GM20000 (cell line): ENCODE measurements around the gene INPP5J.

Experiments
- DNase-seq: peaks from one replicate; pipeline ENCODE4 v3.0.0; 2012; ENCODE audit warnings: low spot score
- CTCF ChIP-seq: IDR thresholded peaks from 2 replicates; pipeline ENCODE4 v1.5.1; 2012; ENCODE audit warnings: mild to moderate bottlenecking, control low read depth; ENCODE audit errors: extremely low read depth, missing control alignments

The INPP5J gene

GRCh38 chr22:31133911-31134310, 11.1 kb downstream of the INPP5J start:
- no peak for DNase-seq
- no peak for TF ChIP-seq CTCF

GRCh38 chr22:31134688-31135087, 11.9 kb downstream of the INPP5J start:
- TF ChIP-seq CTCF: no peak
- no peak for DNase-seq

- no peak for TF ChIP-seq CTCF
- DNase-seq: no peak
These were observed 12.9 kb downstream of the INPP5J start for GRCh38 chr22:31135706-31136105.

GRCh38 chr22:31136155-31136554, 13.4 kb downstream of the INPP5J start:
- TF ChIP-seq CTCF: no peak
- no peak for DNase-seq

GRCh38 chr22:31136711-31137110, 13.9 kb downstream of the INPP5J start:
- no peak for DNase-seq
- TF ChIP-seq CTCF: no peak

- TF ChIP-seq CTCF: no peak
- DNase-seq: no peak
These were observed 15.0 kb downstream of the INPP5J start for GRCh38 chr22:31137721-31138120.

- TF ChIP-seq CTCF: no peak
- no peak for DNase-seq
These were observed 15.4 kb downstream of the INPP5J start for GRCh38 chr22:31138126-31138525.
